AG09309 (cell line): ENCODE data around the gene FAM53A.

Experiments used
- DNase-seq: peaks from one replicate; pipeline ENCODE4 v3.0.0-alpha.2; 2010; ENCODE audit warnings: low read depth
- H3K4me3 ChIP-seq: 2 replicates; pipeline ENCODE4 v1.5.1; 2011; ENCODE audit warnings: mild to moderate bottlenecking, low read depth, low read length, moderate library complexity; ENCODE audit not compliant: control insufficient read depth
- TF ChIP-seq, protein P1 (sequence below): IDR thresholded peaks from 2 replicates; pipeline ENCODE4 v1.5.1; 2011; ENCODE audit warnings: mild to moderate bottlenecking, low read depth, low read length, inconsistent platforms; ENCODE audit not compliant: insufficient read depth, control insufficient read depth; ENCODE audit errors: missing control alignments

The FAM53A gene

GRCh38 chr4:1629699-1630083 lies 54.4 kb downstream of the FAM53A start:
- no peak overlapping the region for H3K4me3 ChIP-seq
- TF ChIP-seq, protein P1, sequence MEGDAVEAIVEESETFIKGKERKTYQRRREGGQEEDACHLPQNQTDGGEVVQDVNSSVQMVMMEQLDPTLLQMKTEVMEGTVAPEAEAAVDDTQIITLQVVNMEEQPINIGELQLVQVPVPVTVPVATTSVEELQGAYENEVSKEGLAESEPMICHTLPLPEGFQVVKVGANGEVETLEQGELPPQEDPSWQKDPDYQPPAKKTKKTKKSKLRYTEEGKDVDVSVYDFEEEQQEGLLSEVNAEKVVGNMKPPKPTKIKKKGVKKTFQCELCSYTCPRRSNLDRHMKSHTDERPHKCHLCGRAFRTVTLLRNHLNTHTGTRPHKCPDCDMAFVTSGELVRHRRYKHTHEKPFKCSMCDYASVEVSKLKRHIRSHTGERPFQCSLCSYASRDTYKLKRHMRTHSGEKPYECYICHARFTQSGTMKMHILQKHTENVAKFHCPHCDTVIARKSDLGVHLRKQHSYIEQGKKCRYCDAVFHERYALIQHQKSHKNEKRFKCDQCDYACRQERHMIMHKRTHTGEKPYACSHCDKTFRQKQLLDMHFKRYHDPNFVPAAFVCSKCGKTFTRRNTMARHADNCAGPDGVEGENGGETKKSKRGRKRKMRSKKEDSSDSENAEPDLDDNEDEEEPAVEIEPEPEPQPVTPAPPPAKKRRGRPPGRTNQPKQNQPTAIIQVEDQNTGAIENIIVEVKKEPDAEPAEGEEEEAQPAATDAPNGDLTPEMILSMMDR = no peak
- DNase-seq = no peak

DNA sequence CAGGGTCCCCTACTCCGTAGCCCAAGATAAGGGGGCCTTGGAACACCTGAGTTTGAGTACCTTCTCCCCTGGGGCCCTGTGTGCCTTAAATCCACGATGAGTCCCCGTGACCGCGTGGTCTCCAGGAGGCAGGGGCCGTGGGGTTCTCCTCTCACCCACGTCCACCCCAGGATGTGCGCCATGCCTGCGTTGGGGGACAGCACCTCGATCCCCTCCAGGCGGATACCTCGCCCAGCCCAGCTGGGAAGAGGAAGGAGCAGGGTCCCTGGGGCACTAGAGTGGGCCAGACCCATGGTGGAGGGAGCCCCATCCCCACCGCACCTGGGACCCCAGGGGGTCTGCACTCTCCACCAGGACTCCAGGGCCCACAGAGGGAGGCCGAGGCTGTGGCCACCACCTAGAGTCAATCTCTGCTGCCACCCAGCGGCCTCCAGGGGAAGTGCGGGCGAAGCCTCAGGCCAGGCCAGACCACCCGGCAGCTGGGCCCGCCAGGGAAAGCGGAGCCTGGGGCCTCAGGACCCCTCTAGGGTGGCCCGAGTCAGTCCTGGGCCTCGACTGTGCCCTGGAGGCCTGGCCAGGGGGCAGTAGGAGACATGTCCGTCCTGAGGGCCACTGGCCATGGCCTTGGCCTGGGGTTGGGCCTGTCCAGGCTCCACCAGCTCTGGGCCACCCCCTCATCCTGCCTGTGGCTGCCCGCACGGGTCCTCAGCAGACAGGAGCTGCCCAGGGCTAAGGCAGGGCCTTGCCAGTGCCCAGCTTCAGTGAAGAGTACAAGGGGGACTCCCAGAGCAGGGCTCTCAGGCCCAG lies 55.0 kb downstream of the FAM53A start:
- no peak overlapping the region for H3K4me3 ChIP-seq
- TF ChIP-seq, protein P1 = peak; percentile 96
- no peak for DNase-seq

- no peak overlapping the region for H3K4me3 ChIP-seq
- TF ChIP-seq, protein P1 = no peak
- no peak for DNase-seq
Measured at GRCh38 chr4:1627417-1628313, 56.4 kb downstream of the FAM53A start.

- no peak for DNase-seq
- TF ChIP-seq, protein P1 = no peak
- H3K4me3 ChIP-seq = no peak overlapping the region
Measured at GRCh38 chr4:1626941-1627340, 57.2 kb downstream of the FAM53A start.

DNA sequence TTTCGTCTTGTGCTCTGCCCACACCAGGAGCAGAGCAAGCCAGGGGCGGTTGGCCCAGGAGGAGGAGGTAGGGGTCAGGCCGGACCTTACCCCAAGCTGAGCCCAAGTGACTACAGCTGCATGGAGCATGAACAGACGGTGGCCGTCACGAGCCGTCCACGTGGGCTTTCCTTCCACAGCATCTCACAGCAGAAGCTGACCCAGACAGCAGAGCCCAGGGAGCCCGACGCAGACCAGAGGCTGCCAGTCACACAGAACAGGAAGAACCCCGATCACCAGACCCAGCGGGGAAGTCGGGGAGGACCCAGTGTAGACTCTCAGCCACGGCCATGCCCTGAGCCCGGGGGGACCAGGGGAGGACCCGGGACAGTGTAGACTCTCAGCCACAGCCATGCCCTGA lies 58.0 kb downstream of the FAM53A start:
- no peak overlapping the region for H3K4me3 ChIP-seq
- TF ChIP-seq, protein P1 = no peak
- DNase-seq = no peak

DNA sequence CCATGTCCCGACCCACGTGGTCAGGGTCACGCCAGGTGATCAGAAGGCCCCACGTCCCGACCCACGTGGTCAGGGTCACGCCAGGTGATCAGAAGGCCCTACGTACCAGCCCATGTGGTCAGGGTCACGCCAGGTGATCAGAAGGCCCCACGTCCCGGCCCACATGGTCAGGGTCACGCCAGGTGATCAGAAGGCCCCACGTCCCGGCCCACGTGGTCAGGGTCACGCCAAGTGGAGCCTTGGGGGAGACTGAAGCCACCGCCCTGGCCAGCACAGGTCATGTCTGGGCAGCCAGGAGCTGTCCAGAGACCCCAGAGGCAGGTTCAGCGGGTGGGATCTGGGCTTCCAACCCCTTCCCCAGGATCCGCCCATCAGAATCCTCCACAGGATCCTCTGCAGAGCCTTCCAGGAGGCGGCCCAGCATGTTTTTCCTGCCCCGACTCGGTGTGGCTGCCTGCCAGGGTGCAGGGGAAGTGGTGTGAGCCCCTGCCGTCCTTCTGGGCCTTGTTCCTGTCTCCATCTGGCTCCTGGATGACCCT lies 58.4 kb downstream of the FAM53A start:
- no peak overlapping the region for H3K4me3 ChIP-seq
- no peak for DNase-seq
- TF ChIP-seq, protein P1 = no peak
